Central memory CD4-positive, alpha-beta T cell (primary cell): Measurements from ENCODE around the gene ARL1.
"Not testable (repeated sequence)": the region's sequence is repeated elsewhere in the genome, so short reads cannot be mapped to it uniquely, and the experiment has no call there.

Experiments
- DNase-seq: peaks from one replicate; pipeline ENCODE4 v3.0.0; 2022
- total RNA-seq, 3 experiments: gene quantifications; one replicate each; lab custom pipeline; 2026; lab: John Stamatoyannopoulos, UW

Gene ARL1
- 23.0 to 94.3 (median 42.5) reads per million in 3 experiments for total RNA-seq

- peak; percentile 55 for DNase-seq
Observed at GRCh38 chr12:101407436-101408345, at the start of gene ARL1. Gene ARL1 (minus strand): TSS chr12:101407772. CDS start chr12:101407645, 127 bp downstream.

GRCh38 chr12:101455685-101456084 is 48.1 kb upstream of the ARL1 start:
- peak; percentile 16 for DNase-seq

GRCh38 chr12:101441461-101442224 is 34.1 kb upstream of the ARL1 start:
- no peak for DNase-seq

GRCh38 chr12:101439236-101439635 is 31.7 kb upstream of the ARL1 start:
- no peak for DNase-seq

GRCh38 chr12:101436136-101436535 is 28.6 kb upstream of the ARL1 start:
- no peak for DNase-seq

GRCh38 chr12:101430456-101430855 is 22.9 kb upstream of the ARL1 start:
- DNase-seq: no peak

GRCh38 chr12:101424620-101425019 is 17.0 kb upstream of the ARL1 start:
- DNase-seq: no peak

- DNase-seq: not testable (repeated sequence)
Observed at GRCh38 chr12:101422066-101422465, 14.5 kb upstream of the ARL1 start.

GRCh38 chr12:101415228-101415627 is 7.7 kb upstream of the ARL1 start:
- DNase-seq: no peak

GRCh38 chr12:101414533-101415119 is 7.1 kb upstream of the ARL1 start:
- no peak for DNase-seq

GRCh38 chr12:101410169-101410568 is 2.6 kb upstream of the ARL1 start:
- not testable (repeated sequence) for DNase-seq

- DNase-seq: no peak
Observed at GRCh38 chr12:101407049-101407435, 530 bp downstream of the ARL1 start.

GRCh38 chr12:101391181-101391580 is 16.4 kb downstream of the ARL1 start:
- not testable (repeated sequence) for DNase-seq

GRCh38 chr12:101379149-101379548 is 28.4 kb downstream of the ARL1 start:
- DNase-seq: no peak

- DNase-seq: no peak
Observed at GRCh38 chr12:101375573-101375972, 32.0 kb downstream of the ARL1 start.

GRCh38 chr12:101372431-101372830 is 35.1 kb downstream of the ARL1 start:
- DNase-seq: no peak

GRCh38 chr12:101368016-101368415 is 39.6 kb downstream of the ARL1 start:
- no peak for DNase-seq

- DNase-seq: no peak
Observed at GRCh38 chr12:101361455-101361854, 46.1 kb downstream of the ARL1 start.

GRCh38 chr12:101356794-101357193 is 50.8 kb downstream of the ARL1 start:
- DNase-seq: no peak

GRCh38 chr12:101351682-101352081 is 55.9 kb downstream of the ARL1 start:
- no peak for DNase-seq

GRCh38 chr12:101343893-101344292 is 63.7 kb downstream of the ARL1 start:
- no peak for DNase-seq
